Forelimb muscle (tissue), 1 donor: Measurements from ENCODE around the gene HOXC12. TPM values are rescaled to one million over a fixed set of nuclear protein-coding genes. Genes with fewer than 3 reads are reported as not detected.

Source experiments
- DNase-seq: peaks from one replicate; pipeline ENCODE4 v3.0.0-alpha.2; 2013; ENCODE audit warnings: low read depth
- polyA plus RNA-seq: library from polyadenylated mRNA; unstranded; fragments of 120-200 nt; gene quantifications from one replicate; pipeline ENCODE4 v1.2.1, GENCODE V29; 2013; ENCODE audit not compliant: insufficient read length

Gene HOXC12
- polyA plus RNA-seq, 1 donor, result not detected

- DNase-seq, result no peak
Measured at GRCh38 chr12:54007538-54008259, 53.0 kb downstream of the HOXC12 start.

DNA sequence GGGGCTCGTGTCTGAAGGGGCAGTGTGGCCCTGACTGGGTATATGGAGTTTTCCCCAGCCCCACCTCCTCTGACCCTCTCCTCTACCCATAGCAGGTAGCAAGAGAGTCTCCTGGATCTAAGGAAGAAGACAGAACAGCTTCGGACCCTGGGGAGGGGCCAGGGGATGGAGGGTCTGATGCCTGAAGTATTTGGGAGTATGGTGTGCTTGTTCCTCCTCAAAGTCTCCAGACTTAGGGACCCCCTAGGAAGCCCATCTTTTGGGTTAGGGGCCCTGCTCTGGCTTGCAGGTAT lies 53.5 kb downstream of the HOXC12 start:
- DNase-seq, result no peak

Other genes with a start within 250 kb of the HOXC12 start
- 80.8 TPM for gene CALCOCO1, start 227.5 kb upstream of the HOXC12 start, polyA plus RNA-seq
- gene CISTR, start 202.9 kb upstream of the HOXC12 start, polyA plus RNA-seq, result not detected
- not detected for gene HOXC13, start 16.1 kb upstream of the HOXC12 start, polyA plus RNA-seq
- gene HOXC11, start 18.2 kb downstream of the HOXC12 start, polyA plus RNA-seq, result not detected
- not detected for gene HOTAIR, start 20.1 kb downstream of the HOXC12 start, polyA plus RNA-seq
- 0.09 TPM for gene HOXC10, start 30.2 kb downstream of the HOXC12 start, polyA plus RNA-seq
- gene HOXC9, start 45.3 kb downstream of the HOXC12 start, polyA plus RNA-seq, result 0.52 TPM
- 0.24 TPM for gene HOXC8, start 54.1 kb downstream of the HOXC12 start, polyA plus RNA-seq
- gene HOXC6, start 73.5 kb downstream of the HOXC12 start, polyA plus RNA-seq, result 4.7 TPM
- 0.52 TPM for gene HOXC5, start 78.1 kb downstream of the HOXC12 start, polyA plus RNA-seq
- 9.1 TPM for gene HOXC4, start 98.9 kb downstream of the HOXC12 start, polyA plus RNA-seq
- 22.6 TPM for gene SMUG1, start 234.1 kb downstream of the HOXC12 start, polyA plus RNA-seq